Measurements from ENCODE around the gene AFDN. TPM values are rescaled to one million over a fixed set of nuclear protein-coding genes. Genes with fewer than 3 reads are reported as not detected.

Gene AFDN
- total and polyA plus RNA-seq, 2 donors (not counting 1 experiment from before 2014, with no cell fraction given) = 21.0 to 57.1 TPM

DNA sequence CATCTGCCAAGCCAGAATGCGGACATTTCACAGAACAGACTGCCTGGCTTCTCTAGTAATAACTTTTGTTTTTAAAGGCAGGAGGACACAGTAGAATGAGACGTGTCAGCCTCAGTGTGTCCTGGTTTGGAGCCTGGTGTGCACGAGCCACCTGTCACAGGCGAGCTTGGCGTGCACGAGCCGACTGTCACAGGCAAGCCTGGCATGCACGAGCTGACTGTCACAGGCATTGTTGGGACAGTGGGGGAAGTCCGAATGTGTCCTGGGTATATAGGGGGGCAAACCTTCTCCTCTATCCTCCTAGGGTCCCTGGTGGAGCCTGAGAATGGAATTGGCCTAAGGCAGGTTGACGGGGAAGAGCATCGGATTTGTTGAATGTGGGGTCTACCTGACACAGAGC lies 178.2 kb downstream of the AFDN start:
- TF ChIP-seq, protein P1, sequence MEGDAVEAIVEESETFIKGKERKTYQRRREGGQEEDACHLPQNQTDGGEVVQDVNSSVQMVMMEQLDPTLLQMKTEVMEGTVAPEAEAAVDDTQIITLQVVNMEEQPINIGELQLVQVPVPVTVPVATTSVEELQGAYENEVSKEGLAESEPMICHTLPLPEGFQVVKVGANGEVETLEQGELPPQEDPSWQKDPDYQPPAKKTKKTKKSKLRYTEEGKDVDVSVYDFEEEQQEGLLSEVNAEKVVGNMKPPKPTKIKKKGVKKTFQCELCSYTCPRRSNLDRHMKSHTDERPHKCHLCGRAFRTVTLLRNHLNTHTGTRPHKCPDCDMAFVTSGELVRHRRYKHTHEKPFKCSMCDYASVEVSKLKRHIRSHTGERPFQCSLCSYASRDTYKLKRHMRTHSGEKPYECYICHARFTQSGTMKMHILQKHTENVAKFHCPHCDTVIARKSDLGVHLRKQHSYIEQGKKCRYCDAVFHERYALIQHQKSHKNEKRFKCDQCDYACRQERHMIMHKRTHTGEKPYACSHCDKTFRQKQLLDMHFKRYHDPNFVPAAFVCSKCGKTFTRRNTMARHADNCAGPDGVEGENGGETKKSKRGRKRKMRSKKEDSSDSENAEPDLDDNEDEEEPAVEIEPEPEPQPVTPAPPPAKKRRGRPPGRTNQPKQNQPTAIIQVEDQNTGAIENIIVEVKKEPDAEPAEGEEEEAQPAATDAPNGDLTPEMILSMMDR (conservative IDR thresholded peaks at IDR 0.05 in 1 of 2, IDR thresholded peaks at IDR 0.05 in 1 of 2; ENCODE audit: low read depth in 1 of 2, low read length in 2 of 2) = no peak
- no peak for TF ChIP-seq EZH2 (IDR thresholded peaks at IDR 0.05; ENCODE audit: low read length, missing control alignments)
- no peak for DNase-seq (ENCODE audit: low read depth in 2 of 2)

DNA sequence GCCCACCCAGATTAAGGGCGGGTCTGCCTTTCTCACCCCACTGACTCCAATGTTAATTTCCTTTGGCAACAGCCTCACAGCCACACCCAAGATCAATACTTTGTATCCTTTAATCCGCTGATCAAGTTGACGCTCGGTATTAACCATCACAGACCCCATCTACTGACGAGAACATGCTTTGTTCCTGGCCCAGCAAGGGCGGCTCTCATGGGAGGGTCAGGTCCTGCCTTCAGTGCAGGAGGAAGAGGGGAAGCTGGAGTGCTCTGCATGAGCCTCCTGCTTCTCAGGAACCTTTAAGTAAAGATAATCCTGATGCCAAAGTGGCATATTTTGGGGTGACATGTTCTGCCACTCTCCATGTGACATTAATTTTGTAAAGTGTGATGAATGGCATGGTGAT lies 179.1 kb downstream of the AFDN start:
- DNase-seq (ENCODE audit: low read depth in 2 of 2) = no peak
- H3K36me3 ChIP-seq (ENCODE audit: control insufficient read depth, insufficient read depth, low read length) = no peaks in the 10 kb centered on the region
- no peak overlapping the region for H3K4me2 ChIP-seq (ENCODE audit: extremely low read depth, insufficient read depth, low read length)
- H4K20me1 ChIP-seq (ENCODE audit: control insufficient read depth, extremely low read depth, insufficient read depth, low read length) = no peaks in the 10 kb centered on the region
- no peak overlapping the region for H3K9ac ChIP-seq (ENCODE audit: insufficient read depth, low read length)
- no peak for TF ChIP-seq EZH2 (IDR thresholded peaks at IDR 0.05; ENCODE audit: low read length, missing control alignments)
- TF ChIP-seq, protein P1 (conservative IDR thresholded peaks at IDR 0.05 in 1 of 2, IDR thresholded peaks at IDR 0.05 in 1 of 2; ENCODE audit: low read depth in 1 of 2, low read length in 2 of 2) = no peak
- no peak overlapping the region for H3K27ac ChIP-seq (ENCODE audit: insufficient read depth, low read length)
- no peaks in the 10 kb centered on the region for H3K79me2 ChIP-seq (ENCODE audit: control insufficient read depth, insufficient read depth, low read length)
- H3K4me1 ChIP-seq (ENCODE audit: control insufficient read depth, extremely low read depth, insufficient read depth, low read length) = no peaks in the 10 kb centered on the region
- H3K4me3 ChIP-seq (replicated peaks in 1 of 4; ENCODE audit: control extremely low read depth in 1 of 4, insufficient read depth in 1 of 4, low read depth in 3 of 4, low read length in 4 of 4) = no peak overlapping the region
- no peaks in the 10 kb centered on the region for H3K9me3 ChIP-seq (ENCODE audit: control insufficient read depth, insufficient read depth, low read depth, low read length)
- no peak overlapping the region for H2AFZ ChIP-seq (ENCODE audit: low read length)
- no peaks in the 10 kb centered on the region for H3K27me3 ChIP-seq (ENCODE audit: control insufficient read depth, insufficient read depth, low read length)

More for the DNA sequence above, 178.2 kb downstream of the AFDN start:
- Histone ChIP-seq H3K27ac (ENCODE audit: insufficient read depth, low read length) (no peak overlapping the region), H3K27me3 (ENCODE audit: control insufficient read depth, insufficient read depth, low read length) (no peaks in the 10 kb centered on the region), H2AFZ (ENCODE audit: low read length) (no peak overlapping the region), H4K20me1 (ENCODE audit: control insufficient read depth, extremely low read depth, insufficient read depth, low read length) (no peaks in the 10 kb centered on the region), H3K4me3 (replicated peaks in 1 of 4; ENCODE audit: control extremely low read depth in 1 of 4, insufficient read depth in 1 of 4, low read depth in 3 of 4, low read length in 4 of 4) (no peak overlapping the region), H3K9me3 (ENCODE audit: control insufficient read depth, insufficient read depth, low read depth, low read length) (no peaks in the 10 kb centered on the region), H3K4me1 (ENCODE audit: control insufficient read depth, extremely low read depth, insufficient read depth, low read length) (no peaks in the 10 kb centered on the region), H3K4me2 (ENCODE audit: extremely low read depth, insufficient read depth, low read length) (no peak overlapping the region), H3K9ac (ENCODE audit: insufficient read depth, low read length) (no peak overlapping the region), H3K36me3 (ENCODE audit: control insufficient read depth, insufficient read depth, low read length) (no peaks in the 10 kb centered on the region), H3K79me2 (ENCODE audit: control insufficient read depth, insufficient read depth, low read length) (no peaks in the 10 kb centered on the region)

GRCh38 chr6:168007592-168008338 lies 181.1 kb downstream of the AFDN start:
- TF ChIP-seq, protein P1 (conservative IDR thresholded peaks at IDR 0.05 in 1 of 2, IDR thresholded peaks at IDR 0.05 in 1 of 2; ENCODE audit: low read depth in 1 of 2, low read length in 2 of 2) = no peak
- no peak for TF ChIP-seq EZH2 (IDR thresholded peaks at IDR 0.05; ENCODE audit: low read length, missing control alignments)
- Histone ChIP-seq H3K9me3 (ENCODE audit: control insufficient read depth, insufficient read depth, low read depth, low read length) (no peaks in the 10 kb centered on the region), H3K27ac (ENCODE audit: insufficient read depth, low read length) (peak overlapping the region; percentile 20), H3K79me2 (ENCODE audit: control insufficient read depth, insufficient read depth, low read length) (no peaks in the 10 kb centered on the region), H3K4me3 (replicated peaks in 1 of 4; ENCODE audit: control extremely low read depth in 1 of 4, insufficient read depth in 1 of 4, low read depth in 3 of 4, low read length in 4 of 4) (no peak overlapping the region), H3K4me1 (ENCODE audit: control insufficient read depth, extremely low read depth, insufficient read depth, low read length) (no peaks in the 10 kb centered on the region), H4K20me1 (ENCODE audit: control insufficient read depth, extremely low read depth, insufficient read depth, low read length) (no peaks in the 10 kb centered on the region), H3K27me3 (ENCODE audit: control insufficient read depth, insufficient read depth, low read length) (no peaks in the 10 kb centered on the region), H3K9ac (ENCODE audit: insufficient read depth, low read length) (no peak overlapping the region), H3K36me3 (ENCODE audit: control insufficient read depth, insufficient read depth, low read length) (no peaks in the 10 kb centered on the region), H3K4me2 (ENCODE audit: extremely low read depth, insufficient read depth, low read length) (no peak overlapping the region), H2AFZ (ENCODE audit: low read length) (no peak overlapping the region)
- DNase-seq (ENCODE audit: low read depth in 2 of 2) = peak; percentile 99 to 100
